Astrocyte of the hippocampus (primary cell): ENCODE results near the gene MYBBP1A.

Experiments used
- DNase-seq: peaks from one replicate; pipeline ENCODE4 v3.0.0; 2011; ENCODE audit warnings: low read depth, low spot score

The MYBBP1A gene

GRCh38 chr17:4522661-4523060 lies 32.5 kb downstream of the MYBBP1A start:
- no peak for DNase-seq

GRCh38 chr17:4520894-4521600 lies 34.1 kb downstream of the MYBBP1A start:
- peak; percentile 37 for DNase-seq

DNA sequence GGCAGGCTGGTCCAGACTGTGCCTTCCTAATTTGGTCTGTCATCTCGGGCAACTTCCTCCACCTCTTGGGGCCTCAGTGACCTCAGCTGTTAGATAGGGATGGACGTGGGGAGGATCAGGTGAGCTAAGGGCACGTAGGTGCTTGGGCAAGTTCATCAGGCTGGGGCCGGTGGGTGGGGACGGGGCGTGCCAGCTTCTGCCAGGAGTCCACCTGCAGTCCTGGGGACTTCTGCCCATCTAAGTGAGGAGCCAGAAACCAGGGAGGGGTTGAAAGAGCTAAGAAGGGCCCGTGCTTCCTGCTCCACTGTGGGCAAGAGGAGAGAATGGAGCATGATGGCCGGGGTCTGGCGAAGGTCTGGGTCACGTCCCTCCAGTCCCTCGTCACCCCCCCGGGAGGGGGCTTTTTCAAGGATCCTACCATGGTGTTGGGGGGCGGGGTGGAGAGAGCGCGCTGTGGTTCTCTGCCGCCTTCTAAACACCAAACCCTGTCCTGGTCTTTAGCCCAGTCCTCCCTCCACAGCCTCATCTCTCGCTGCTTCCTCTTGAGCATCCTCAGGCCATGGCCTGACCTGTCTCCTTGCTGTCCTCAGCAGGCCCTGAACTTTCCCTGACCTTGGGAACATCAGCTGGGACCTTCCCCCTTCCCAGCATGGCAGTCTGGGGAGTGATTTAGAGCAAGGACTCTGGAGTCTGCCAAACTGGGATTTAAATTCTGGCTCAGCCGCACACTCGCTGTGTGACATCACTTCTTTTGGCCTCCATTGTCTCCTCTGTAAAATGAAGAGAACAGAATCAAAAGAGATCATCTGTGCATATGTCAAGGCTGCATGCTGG lies 34.9 kb downstream of the MYBBP1A start:
- DNase-seq, result no peak

DNA sequence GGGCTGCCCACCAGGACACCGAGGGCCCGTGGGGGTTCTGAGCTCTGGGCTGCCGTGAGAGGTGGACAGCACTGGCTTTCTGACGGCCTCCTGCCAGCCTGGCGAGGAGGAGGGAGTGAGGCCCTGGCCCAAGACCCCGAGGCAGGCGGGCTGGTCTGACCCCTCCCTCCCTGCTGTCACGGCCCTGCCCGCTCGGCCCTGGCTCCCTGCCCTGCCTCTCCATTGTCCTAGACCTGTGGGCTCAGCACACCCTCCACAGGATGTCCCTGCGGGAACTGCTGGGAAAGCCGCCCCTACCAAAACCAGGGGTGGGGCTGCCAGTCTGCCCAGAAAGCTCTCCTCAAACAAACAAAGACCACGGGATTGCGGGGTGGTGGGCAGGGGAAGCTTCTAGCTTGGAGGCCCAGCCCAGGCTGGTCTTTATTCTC lies 35.8 kb downstream of the MYBBP1A start:
- peak; percentile 51 for DNase-seq

- DNase-seq, result no peak
Measured at GRCh38 chr17:4518901-4519300, 36.3 kb downstream of the MYBBP1A start.

GRCh38 chr17:4516735-4517134 lies 38.4 kb downstream of the MYBBP1A start:
- DNase-seq, result no peak

GRCh38 chr17:4515501-4515900 lies 39.7 kb downstream of the MYBBP1A start:
- DNase-seq, result no peak

DNA sequence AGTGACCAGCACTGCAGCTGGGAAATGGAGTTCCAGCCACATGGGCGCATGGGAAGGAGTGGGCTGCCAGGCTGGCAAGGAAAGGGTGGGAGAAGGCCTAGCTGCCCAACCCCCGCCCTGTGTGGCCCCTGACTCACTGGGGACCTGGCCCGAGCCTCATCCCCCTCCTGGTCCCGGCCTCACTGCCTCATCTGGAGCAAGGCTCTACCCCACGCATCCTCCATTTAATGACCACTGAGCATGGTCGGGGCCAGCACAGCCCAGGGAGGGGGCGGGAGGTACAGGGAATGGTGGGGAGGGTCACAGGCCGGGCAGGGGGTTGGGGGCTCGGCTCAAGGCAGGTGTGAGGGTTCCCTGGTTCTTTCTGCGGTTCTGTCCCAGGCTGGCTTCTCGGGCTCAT lies 40.4 kb downstream of the MYBBP1A start:
- no peak for DNase-seq

DNA sequence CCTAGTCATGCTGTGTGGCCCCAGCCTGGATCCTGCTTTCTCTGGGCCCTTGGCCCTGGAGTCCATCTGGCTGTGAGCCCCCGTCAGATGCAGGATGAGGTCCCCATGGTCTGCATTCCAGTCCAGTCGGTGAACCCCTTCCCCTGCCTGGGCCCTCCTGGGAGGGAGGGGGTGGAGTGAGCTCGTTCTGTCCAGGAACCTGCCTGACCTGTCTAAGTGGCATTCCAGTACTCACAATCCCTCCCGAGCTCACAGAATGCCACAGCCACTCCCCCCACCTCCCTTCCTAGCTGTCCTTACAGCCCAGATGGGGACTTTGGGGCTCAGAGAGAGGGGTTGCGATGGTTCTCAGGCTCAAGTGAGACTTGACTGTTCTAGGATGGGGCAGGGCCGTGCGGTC lies 41.0 kb downstream of the MYBBP1A start:
- no peak for DNase-seq

DNA sequence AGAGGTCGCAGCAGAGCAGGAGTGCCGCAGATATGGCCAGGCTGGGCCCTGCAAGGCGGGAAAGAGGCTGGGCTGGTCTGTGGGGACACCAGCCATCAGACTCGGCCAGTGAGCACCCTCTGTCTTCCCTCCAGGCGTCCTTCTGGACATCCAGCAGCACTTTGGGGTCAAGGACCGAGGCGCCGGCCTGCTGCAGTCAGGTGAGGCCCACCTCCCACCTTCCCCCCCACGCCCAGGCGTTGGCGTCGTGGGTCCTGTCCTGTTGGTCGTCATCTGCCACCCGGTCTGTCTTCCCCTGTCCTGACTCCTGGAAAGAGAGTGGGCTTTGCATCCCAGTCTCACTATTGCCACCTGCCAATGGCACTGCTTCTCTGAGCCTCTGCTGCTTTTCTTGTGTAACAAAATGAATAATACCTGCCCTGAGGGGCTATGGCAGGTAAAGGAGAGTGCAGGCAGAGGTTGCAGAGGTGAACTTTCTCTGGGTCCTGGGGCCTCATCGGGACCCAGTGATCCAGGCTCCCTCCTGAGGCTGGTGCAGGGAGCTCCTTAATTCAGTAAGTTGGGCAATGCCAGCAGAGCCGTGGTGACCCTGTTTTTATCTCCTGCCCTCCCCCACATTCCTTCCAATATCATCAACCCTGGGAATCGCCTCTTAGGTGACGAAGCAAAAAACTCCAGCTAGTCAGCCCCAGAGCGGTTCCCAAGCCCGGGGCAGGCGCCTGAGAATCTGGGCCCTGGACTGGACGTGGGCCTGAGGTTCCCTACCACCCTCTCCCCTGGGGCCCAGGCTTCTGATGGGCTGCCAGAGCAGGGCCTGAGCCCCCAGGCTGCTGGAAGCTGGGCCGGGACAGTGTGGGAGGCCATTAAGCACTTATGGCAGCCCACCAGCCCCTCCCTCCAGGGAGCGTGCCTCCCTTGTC lies 41.8 kb downstream of the MYBBP1A start:
- DNase-seq, result no peak

GRCh38 chr17:4512156-4513112 lies 42.8 kb downstream of the MYBBP1A start:
- no peak for DNase-seq

GRCh38 chr17:4511199-4511932 lies 43.8 kb downstream of the MYBBP1A start:
- no peak for DNase-seq

DNA sequence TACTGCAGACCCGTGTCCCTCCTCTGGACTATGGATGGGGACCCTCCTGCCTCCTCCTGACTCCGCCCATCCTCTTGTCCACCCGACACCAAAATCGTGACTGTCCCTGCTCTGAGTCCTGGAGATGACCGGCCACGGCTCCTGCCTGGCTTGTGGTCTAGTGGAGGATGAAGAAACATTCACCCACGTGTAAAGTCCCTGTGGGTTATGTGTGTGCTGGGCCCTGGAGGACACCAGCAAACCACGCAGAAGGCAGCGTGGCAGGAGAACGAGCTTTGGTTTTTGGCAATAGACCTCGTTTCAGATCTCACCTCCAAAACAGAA lies 44.6 kb downstream of the MYBBP1A start:
- DNase-seq, result no peak

GRCh38 chr17:4509923-4510617 lies 45.1 kb downstream of the MYBBP1A start:
- DNase-seq, result peak; percentile 46

GRCh38 chr17:4509401-4509800 lies 45.8 kb downstream of the MYBBP1A start:
- peak; percentile 36 for DNase-seq

GRCh38 chr17:4508207-4508606 lies 47.0 kb downstream of the MYBBP1A start:
- no peak for DNase-seq

DNA sequence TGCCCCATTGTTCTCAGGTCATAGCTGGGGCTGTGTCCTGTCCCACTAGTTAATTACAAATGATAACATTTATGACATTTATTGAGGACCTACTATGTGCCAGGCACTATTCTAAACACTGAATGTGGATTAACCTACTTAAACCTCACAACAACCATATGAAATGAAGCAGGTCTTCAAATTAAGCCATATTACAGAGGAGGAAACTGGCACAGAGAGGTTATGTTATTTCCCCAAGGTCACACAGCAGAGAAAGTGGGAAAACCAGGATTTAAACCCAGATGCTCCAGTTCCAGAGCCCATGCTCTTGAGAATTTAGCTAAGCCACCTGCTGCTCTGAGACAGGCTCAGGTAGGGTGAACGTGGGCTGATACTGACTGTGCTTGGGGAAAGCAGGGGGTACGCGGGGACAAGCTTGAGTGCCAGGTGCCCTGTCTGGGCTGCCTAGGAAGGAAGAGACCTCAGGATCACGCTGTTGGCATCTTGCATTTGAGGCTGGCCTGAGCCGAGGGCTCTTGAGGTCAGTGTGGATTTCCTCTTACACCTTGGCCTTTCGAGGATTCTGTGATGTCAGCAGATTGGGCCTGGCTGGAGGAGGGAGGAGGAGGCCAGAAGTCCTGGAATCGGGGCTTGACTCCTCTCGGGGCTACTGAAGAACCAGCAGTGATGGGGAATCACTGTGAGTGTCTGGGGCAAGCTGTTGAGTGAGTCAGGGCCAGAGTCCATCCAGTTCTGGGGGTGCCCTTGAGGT lies 47.6 kb downstream of the MYBBP1A start:
- DNase-seq, result no peak

DNA sequence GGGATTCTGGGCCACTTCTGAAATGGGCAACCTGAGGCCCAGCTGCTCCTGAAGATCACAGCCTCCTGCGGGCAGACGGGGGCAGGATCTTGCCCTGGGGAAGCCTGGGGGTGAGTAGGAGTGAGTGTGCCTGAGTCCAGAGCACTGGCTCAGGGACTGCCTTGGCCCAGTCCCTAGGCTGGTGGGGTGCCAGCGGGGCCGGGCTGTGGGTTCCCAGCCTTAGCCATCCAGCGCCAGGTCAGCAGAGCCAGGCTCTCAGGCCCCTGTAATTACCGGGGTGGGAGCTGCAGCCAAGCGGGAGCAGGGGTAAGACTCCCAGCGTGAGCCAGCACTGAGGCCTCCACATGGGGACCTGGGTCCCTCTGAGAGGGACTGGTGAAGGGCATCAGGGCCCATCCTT lies 48.3 kb downstream of the MYBBP1A start:
- no peak for DNase-seq
